Type B pancreatic cell (in vitro differentiated cells): ENCODE data around the gene SLC4A3. TPM values are rescaled to one million over a fixed set of nuclear protein-coding genes. Genes with fewer than 3 reads are reported as not detected.

Experiments
- DNase-seq: peaks from one replicate; pipeline ENCODE4 v3.0.0; 2021; ENCODE audit warnings: mixed read lengths; ENCODE audit not compliant: unreplicated experiment; ENCODE audit errors: extremely low spot score
- H3K27ac Mint-ChIP-seq: 2 replicates; pipeline ENCODE4 v1.8.0; 2021; ENCODE audit warnings: mild to moderate bottlenecking, mixed read lengths
- H3K27me3 Mint-ChIP-seq: 2 replicates; pipeline ENCODE4 v1.8.0; 2021; ENCODE audit warnings: mixed read lengths
- H3K36me3 Mint-ChIP-seq: 2 replicates; pipeline ENCODE4 v1.8.0; 2021; ENCODE audit warnings: mixed read lengths
- H3K4me1 Mint-ChIP-seq: one replicate; pipeline ENCODE4 v1.8.0; 2021; ENCODE audit warnings: mixed read lengths; ENCODE audit not compliant: unreplicated experiment
- H3K4me3 Mint-ChIP-seq: 2 replicates; pipeline ENCODE4 v1.8.0; 2021; ENCODE audit warnings: mild to moderate bottlenecking, mixed read lengths
- H3K9me3 Mint-ChIP-seq: 2 replicates; pipeline ENCODE4 v1.8.0; 2021; ENCODE audit warnings: mixed read lengths
- total RNA-seq: library from RNA; stranded (reverse); gene quantifications from 2 replicates; pipeline ENCODE4 v1.2.1, GENCODE V29; 2021; ENCODE audit warnings: low replicate concordance
- TF ChIP-seq, protein P1 (sequence below): fragments of 200-600 bp; sonication (generic); conservative IDR thresholded peaks from 2 replicates; pipeline ENCODE4 v1.5.0; 2021; ENCODE audit warnings: antibody characterized with exemption, mild to moderate bottlenecking

SLC4A3 gene
- total RNA-seq, 1 donor from 2014 or later: 15.8 TPM

DNA sequence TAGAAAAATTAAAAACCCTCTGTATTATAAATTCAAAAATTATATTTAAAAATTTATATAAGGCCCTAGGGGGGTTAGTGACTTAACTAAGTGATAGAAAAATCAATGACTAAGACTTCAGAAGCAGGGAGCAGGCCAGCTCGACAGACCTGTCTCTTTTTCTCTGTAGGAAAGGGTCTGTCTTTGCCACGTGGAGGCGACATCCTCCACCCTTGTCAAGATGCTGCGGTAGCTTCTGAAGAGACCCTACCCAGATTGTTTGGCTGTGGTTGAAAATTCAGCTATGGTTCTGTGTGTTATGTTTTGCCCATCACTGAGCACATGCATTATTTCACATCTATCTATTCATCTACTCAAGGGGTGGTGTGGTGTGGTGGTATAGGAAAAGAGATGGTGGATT is 8.2 kb upstream of the SLC4A3 start:
- H3K9me3 Mint-ChIP-seq: no peaks in the 10 kb centered on the region
- H3K4me3 Mint-ChIP-seq: no peak overlapping the region
- DNase-seq: no peak
- H3K4me1 Mint-ChIP-seq: no peaks in the 10 kb centered on the region
- H3K27ac Mint-ChIP-seq: no peak overlapping the region
- TF ChIP-seq, protein P1, sequence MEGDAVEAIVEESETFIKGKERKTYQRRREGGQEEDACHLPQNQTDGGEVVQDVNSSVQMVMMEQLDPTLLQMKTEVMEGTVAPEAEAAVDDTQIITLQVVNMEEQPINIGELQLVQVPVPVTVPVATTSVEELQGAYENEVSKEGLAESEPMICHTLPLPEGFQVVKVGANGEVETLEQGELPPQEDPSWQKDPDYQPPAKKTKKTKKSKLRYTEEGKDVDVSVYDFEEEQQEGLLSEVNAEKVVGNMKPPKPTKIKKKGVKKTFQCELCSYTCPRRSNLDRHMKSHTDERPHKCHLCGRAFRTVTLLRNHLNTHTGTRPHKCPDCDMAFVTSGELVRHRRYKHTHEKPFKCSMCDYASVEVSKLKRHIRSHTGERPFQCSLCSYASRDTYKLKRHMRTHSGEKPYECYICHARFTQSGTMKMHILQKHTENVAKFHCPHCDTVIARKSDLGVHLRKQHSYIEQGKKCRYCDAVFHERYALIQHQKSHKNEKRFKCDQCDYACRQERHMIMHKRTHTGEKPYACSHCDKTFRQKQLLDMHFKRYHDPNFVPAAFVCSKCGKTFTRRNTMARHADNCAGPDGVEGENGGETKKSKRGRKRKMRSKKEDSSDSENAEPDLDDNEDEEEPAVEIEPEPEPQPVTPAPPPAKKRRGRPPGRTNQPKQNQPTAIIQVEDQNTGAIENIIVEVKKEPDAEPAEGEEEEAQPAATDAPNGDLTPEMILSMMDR: peak; percentile 46
- peaks cover 9% of the 10 kb centered on the region for H3K27me3 Mint-ChIP-seq
- H3K36me3 Mint-ChIP-seq: no peaks in the 10 kb centered on the region

DNA sequence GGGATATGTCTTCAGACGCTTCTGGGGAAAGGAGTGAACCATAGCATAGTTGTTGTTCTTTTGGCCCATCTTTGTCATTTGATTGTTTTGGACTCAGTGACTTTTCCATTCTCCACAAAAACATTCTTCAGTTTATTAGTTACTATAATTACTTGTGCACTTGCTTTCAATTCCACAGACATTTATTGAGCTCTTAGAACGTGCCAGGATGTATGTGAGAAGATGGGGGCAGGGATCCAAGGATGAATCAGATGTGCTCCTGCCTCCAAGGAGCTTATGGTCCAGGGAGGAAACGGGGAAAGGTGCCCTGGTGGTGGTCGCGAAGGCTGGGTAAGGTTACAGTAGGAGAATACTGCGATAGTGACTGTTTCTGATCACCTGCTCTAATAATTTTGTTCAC is 6.9 kb upstream of the SLC4A3 start:
- H3K4me1 Mint-ChIP-seq: no peaks in the 10 kb centered on the region
- no peaks in the 10 kb centered on the region for H3K36me3 Mint-ChIP-seq
- DNase-seq: no peak
- no peak overlapping the region for H3K27ac Mint-ChIP-seq
- H3K4me3 Mint-ChIP-seq: no peak overlapping the region
- TF ChIP-seq, protein P1: no peak
- peaks cover 19% of the 10 kb centered on the region for H3K27me3 Mint-ChIP-seq
- no peaks in the 10 kb centered on the region for H3K9me3 Mint-ChIP-seq

DNA sequence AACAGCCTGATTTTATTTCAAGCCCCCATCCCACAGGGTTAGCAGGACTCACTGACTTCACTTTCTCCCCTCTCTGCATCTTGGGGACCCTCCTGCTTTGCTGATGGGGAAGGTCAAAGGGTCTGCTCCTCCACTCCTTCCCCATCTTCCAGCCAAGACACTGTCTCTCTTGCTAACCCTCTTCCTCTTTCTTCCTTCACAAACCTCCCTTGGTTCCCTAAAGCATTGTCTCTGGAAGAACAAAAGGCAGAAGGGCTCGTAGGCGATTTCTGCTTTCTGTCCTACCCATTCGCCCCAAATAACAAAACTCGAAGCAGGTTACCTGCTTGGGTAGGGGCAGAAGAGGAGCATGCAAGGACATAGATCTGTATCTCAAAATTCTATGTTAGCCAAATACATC is 5.5 kb upstream of the SLC4A3 start:
- Mint-ChIP-seq H3K9me3 (no peaks in the 10 kb centered on the region), H3K4me1 (peaks cover 5% of the 10 kb centered on the region), H3K27me3 (peaks cover 21% of the 10 kb centered on the region), H3K36me3 (no peaks in the 10 kb centered on the region), H3K27ac (no peak overlapping the region), H3K4me3 (no peak overlapping the region)
- DNase-seq: no peak
- TF ChIP-seq, protein P1: no peak

DNA sequence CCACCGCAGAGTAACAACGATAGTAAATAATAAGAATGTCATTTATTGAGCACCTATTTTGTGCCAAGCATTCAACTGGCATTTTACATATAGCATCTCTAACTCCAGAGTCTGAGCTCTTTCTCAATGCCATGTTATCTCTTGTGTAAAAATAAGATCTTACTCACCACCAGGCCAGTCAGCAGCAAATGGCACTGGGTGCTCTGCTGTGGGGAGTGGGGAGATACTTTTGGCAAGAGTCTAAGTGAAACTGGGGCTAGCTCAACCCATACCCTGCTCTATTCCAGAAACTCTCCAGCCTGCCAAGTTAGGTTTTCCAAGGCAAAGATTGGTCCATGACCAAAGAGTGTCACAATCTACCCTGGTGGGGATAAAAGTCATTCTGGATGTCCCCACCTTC is 5.0 kb upstream of the SLC4A3 start:
- H3K36me3 Mint-ChIP-seq: no peaks in the 10 kb centered on the region
- peaks cover 6% of the 10 kb centered on the region for H3K4me1 Mint-ChIP-seq
- H3K27ac Mint-ChIP-seq: no peak overlapping the region
- H3K9me3 Mint-ChIP-seq: no peaks in the 10 kb centered on the region
- H3K4me3 Mint-ChIP-seq: no peak overlapping the region
- DNase-seq: no peak
- TF ChIP-seq, protein P1: no peak
- H3K27me3 Mint-ChIP-seq: peaks cover 22% of the 10 kb centered on the region

DNA sequence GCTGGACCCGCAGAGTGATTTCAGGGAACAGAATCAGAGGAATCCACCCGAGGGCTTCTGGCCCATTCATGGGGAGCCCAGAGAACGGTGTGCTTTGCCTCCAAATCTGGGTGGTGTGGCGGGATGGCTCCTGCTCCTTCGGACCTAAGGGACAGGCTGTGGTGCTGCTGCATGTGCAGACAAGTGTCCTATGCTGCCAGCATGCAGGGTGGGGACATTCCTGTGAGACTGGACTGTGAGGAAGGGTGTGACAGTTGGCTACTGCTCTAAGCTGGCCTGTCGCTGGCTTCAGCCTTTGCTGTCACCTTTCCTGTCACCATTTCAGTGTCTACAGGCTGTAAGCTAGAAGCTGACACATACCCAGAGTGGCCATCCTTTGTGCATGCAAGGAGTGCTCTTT is 2.9 kb upstream of the SLC4A3 start:
- Mint-ChIP-seq H3K27ac (no peak overlapping the region), H3K27me3 (peaks cover 22% of the 10 kb centered on the region), H3K9me3 (no peaks in the 10 kb centered on the region), H3K4me1 (peaks cover 6% of the 10 kb centered on the region), H3K36me3 (no peaks in the 10 kb centered on the region), H3K4me3 (peak overlapping the region; percentile 57)
- DNase-seq: no peak
- TF ChIP-seq, protein P1: no peak

DNA sequence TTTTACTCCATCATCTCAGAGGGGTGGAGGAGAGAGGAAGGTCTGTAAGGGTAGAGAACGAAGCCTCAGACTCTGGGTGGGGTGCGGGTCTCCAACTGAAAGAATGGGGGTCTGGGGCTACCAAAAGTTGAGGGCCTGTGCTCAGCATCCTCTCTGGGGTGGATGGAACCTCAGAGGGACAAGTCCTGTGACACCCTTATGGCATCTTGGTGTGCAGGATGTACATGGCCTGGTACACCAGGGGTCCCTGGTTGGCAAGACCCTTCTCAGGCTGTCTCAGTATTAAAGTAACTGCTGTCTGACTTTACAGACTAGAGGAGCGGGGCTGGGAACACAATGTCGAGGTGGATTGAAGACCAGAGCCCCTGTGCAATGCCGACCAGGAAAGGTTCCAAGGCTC is 2.3 kb upstream of the SLC4A3 start:
- Mint-ChIP-seq H3K36me3 (no peaks in the 10 kb centered on the region), H3K4me3 (peak overlapping the region; percentile 57), H3K27me3 (peaks cover 22% of the 10 kb centered on the region), H3K27ac (no peak overlapping the region), H3K9me3 (no peaks in the 10 kb centered on the region), H3K4me1 (peaks cover 6% of the 10 kb centered on the region)
- no peak for DNase-seq
- TF ChIP-seq, protein P1: no peak
